HG03354 (cell line): Measurements from ENCODE around the gene MGAT5.

Experiments used
- ATAC-seq: cut with Tn5 transposase; IDR thresholded peaks from one replicate; pipeline ENCODE4 v1.9.1; 2021; ENCODE audit warnings: mild to moderate bottlenecking; ENCODE audit not compliant: unreplicated experiment, poor library complexity, severe bottlenecking

Gene MGAT5

DNA sequence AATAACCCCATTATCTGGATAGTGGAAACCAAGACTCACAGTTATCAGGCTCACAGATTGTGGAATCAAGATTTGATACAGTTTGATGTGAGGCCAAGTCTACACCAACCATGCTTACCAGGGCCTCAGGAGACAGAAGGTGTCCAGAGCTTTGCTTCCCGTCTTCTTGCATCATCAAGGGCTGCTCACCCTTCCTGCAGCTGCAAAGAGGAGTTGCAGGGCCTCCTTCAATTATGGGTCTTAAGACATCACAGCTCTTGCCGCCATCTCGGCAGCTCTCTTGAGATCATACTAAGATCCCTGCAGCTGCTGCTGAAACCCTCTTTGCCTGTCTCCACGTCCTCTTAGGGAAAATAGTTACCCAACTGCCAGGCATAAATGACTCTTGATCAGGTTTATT is 176.0 kb downstream of the MGAT5 start:
- ATAC-seq = no peak

DNA sequence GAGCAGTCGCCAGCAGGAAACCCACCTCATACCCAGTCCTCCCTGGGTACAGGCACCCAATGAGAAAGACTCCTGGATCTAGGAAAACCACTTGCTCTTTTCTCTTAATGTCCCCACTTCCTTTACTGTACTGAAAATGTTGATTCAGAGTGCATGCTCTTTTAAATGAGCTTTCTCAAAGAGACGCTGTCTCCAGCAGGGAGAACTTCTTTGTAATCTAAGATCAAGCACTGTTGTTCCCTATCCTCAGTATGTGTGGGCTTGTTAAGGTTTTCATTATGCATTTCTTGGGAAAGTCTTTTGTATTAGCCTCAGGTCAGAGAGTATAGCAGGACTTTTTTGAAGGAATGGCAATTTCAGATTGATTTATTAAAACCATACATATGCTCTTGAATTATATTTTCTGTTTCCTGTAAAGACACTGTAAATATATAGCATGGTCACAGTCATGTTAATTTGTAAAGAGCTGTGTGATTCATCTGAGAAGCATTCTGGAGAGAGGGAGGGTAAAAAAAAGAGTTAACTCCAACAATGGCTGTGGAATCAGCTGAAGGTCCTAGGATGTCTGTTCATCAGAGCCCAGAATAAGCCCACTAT is 178.1 kb downstream of the MGAT5 start:
- ATAC-seq = no peak

DNA sequence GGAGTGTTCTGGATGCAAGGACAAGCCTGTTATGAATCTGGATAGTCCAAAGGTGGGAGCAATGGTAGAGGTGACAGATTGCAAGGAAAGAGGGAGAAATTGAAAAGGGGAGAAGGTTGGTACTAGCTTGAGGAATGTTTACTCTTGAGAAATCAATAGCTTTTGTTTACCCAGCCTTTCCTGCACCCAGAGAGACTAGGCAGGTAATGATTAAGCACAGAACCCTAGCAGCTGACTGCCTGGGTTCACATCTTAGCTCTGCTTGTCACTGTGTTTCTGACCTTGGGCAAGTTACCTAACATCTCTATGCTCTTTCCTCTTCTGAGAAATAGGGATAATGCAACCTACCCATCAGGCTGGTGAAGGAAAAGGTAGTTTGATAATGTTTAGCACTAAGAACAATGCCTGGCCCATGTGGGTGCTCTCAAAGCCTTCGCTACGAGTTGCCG is 178.6 kb downstream of the MGAT5 start:
- ATAC-seq = no peak

DNA sequence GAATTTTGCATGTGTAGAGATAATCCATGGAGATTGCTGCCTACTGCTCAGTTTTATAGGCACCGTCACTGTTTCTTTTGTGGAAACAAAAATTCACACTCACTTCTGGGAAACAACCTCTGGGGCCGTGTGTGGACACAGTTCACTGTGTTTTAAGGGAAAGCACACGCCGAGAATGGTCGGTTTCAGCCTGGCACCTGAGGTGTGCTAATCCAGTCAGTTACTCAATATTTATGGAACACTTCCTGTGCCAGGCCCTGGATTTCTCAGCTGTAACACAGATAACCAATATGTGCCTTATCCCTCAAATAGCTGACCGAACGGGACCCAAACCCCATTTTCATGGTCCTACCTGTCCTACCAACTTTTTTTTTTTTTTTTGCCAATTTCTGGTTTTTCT is 179.6 kb downstream of the MGAT5 start:
- no peak for ATAC-seq

DNA sequence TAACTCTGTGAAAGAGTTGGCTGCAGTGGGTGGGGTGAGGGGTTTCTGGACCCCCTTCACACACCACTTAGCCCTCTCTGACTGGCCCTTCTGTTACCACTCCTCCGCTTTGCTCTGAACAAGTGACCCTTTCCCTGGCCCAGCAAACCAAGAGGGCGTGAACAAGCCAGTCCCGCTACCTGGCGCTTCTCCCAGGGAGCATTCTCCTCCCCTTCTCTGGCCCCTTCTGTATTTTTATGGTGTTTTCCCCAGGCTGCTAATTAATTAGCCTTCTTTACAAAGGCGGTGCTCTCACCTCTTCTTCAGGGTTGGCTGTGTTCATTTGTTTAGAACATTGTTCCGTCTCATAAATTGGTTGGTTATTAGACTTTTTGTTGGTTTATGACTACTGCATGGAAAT is 180.1 kb downstream of the MGAT5 start:
- ATAC-seq = no peak

DNA sequence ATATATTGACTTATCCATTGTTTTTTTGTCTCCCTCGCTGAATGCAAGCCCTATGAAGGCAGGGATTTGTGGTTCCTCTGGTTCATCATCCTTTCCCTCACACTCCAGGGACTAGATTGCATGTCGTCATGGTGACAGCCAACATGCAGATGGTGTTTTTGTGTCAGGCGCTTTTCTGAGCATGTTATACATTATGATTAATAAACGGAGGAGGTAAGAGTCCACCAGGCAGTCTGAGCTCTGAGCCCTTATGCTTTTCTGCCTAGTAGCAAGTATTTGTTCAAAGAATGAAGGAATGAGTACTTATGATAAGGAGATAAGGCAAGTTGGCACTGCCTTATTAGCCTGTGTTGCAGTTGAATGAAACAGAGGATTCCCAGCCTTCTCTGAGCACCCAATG is 181.6 kb downstream of the MGAT5 start:
- ATAC-seq = no peak

DNA sequence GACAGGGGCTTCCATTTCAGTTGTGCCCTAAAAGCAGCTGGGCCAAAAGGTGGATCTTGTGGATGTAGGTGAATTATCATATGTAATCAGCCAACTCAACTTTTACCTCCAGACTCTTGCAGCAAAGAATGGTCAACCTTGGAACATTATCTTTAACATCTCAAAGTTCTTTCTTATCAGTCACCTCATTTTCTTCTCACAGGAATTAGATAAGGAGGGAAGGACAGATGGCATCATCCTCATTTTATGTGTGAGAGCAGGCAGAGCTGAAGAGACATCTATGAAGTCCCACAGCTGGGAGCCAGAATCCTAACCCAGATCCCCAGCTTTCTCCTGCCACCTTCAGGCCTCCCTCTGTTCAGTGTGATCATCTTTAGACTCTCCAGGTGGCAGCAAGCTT is 182.1 kb downstream of the MGAT5 start:
- ATAC-seq = no peak

DNA sequence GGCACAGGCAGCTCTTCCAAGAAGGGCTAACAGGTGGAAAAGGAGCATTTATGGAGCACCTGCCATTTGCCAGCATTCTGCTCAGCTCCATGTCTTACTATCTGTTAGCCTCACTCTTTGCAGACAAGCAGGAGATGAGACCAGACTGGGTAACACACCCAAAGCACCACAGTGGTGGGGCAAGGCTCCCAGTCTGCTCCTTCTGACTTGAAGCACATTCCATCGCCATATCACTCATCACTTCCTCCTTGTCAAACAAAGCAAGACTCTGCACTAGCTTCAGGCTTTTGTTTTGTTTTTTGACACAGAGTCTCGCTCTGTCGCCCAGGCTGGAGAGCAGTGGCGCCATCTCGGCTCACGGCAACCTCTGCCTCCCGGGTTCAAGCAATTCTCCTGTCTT is 182.8 kb downstream of the MGAT5 start:
- ATAC-seq = no peak

DNA sequence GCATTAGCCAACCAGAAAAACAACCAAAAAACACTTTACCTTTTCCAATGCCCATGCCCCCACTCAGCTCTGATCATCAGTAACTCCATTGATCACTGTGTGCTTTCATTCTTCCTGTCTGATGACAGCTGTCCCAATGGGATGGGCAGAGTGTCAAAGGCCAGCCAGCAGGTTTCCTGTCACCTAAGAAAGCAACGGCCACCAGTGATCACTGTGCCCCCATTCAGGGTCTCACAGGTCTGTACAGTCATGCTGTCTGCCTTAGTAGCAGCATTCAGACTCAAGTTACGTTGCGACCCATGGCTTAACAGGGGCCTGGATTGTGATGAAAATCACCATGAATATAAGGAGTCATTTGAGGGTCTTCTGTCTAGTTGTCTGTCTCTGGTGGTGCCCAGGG is 184.5 kb downstream of the MGAT5 start:
- ATAC-seq = no peak

DNA sequence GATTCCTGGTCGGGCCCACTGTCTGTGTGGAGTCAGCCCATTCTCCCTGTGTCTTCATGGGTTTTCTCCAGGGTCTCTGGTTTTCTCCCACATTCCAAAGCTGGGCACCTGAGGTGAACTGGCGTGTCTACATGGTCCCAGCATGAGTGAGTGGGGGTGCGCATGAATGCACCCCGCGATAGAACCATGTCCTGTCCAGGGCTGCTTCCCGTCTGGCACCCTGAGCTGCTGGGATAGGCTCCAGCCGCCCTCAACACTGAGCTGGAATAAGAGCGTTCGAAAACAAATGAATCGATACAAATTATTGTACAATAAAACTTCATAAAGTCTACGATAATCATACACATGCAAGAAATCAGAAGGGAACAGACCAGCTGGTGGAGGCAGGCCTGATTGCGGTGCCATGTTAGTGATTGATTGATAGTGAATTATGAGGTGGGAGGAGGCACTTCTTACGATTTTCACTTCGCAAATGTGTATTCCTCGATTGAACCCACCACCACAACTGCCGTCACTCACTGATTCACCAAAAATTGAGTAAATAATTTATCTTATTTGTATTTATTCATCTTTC is 186.6 kb downstream of the MGAT5 start:
- no peak for ATAC-seq

DNA sequence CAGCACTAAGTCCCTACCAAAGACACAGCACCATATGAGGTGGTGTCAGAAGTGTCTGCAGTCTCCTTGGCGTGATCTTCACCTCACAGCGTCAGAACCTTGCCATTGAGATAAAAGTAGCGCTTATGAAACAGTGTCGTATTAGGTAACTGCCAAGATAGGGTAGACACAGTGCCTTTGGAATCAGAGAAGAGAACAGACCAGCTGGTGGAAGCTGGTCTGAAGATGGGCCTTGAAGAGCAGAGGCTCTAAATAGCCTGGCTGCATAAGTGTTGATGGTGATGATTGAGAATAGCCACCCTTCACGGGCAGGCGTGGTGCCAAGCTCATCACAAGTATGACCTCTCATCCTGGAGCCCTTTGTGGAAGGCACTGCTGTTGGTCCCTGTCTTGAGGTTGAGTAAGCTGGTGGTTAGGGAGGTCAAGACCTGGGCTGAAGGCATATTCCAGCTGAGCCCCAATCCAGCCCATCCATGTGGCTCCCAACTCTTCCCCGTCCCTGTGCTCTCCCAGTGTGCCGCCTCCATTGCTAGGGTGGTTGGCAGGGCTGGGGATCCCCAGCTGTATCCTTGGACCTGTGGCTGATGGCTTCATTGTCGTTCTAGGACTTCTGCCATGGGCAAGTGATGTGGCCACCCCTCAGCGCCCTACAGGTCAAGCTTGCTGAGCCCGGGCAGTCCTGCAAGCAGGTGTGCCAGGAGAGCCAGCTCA is 187.4 kb downstream of the MGAT5 start:
- no peak for ATAC-seq

DNA sequence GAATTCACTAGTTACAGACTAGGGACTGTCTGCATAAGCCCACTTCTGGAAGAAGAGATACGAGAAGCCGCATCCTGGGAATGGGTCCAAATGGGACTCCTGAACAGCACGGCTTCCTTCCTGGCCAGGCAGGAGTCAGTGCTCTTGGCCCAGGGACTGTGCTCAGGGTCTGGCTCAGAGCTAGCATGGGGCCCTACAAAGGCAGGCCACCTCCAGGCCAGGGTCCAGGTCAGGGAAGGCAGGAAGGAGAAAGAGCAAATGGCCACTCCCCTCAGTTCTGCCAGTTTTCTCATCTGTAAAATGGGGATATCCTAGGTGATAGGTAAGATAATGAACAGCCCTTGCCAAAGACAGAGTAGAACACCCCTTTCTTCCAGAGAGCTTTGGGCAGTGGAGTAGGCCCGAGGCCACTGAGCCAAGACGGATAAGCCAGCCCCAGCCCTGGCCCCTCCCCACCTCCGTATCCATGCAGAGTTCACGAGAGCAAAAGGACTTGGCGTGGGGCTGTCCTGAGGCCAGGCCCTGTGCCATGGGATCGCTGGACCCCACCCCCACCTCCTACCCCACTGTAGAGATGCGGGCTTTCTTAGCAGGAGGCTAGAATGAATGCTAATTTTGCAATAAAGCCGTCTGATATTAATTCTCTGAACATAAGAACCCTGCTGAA is 190.1 kb downstream of the MGAT5 start:
- ATAC-seq = no peak

DNA sequence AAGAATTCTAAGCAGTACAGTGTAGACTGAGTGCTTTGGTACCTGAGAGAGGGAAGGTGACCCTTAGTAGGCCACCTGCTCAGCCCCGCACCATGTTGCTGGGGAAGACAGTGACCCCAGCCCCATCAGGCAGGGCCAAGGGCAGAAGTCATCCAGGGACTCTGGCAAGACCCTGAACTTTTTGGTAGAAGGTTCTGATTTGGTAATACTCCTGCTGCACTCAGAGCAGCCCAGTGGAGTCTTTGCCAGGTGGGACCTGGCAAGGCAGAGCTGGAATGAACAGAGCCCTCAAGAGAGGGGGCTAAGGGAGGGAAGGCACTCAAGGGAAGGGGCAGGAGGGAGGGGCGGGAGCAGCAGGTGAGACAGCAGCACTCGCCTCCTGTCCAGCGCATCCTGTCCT is 191.2 kb downstream of the MGAT5 start:
- no peak for ATAC-seq

DNA sequence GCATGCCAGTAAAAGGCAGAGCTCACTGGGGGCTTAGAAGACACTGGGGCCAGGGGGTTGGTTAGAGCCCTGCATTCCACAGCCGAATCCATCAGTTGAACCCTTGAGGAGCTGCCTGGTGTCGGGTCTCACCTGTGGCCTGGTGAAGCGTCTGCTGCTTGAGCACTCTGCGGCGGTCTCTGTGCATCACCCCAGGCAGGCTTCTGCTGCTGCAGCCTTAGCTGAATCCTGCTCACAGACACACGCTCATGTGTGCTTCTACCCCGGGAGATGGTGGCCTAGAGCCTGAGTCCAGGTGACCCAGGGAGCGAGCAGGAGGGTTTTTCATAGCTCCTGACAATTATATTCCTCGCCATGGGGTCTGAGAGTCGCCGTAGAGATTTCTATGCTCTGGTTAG is 192.1 kb downstream of the MGAT5 start:
- ATAC-seq = no peak

DNA sequence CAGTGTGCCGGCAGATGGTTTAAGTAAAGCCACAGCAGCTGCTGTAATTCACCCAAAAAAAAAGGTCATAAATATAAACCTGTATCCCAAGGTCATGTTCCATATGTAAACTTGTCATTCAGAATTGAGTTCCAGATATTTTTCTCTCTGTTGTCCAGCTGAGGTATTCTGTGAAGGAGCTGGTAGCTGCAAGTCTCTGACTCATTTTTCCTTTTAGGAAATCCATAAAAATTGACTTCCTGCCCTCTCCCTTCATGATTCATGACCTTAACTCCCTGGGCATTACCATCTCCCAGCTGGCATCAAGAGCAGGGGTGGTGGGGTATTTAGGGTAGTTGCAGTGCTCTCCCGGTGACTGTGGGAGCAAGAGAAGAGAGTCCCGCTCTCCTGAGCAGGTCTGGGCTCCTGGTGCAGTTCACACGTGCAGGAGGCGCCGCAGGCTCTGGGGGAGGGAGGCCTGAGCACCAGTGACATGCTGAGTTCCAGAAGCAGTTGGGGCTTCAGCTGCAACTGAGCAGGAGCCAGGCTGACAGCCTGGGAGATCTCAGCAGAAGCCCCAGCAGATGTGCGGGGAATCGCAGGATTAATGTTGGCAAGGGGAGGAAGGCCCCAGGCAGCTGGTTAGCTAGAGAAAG is 192.6 kb downstream of the MGAT5 start:
- no peak for ATAC-seq

DNA sequence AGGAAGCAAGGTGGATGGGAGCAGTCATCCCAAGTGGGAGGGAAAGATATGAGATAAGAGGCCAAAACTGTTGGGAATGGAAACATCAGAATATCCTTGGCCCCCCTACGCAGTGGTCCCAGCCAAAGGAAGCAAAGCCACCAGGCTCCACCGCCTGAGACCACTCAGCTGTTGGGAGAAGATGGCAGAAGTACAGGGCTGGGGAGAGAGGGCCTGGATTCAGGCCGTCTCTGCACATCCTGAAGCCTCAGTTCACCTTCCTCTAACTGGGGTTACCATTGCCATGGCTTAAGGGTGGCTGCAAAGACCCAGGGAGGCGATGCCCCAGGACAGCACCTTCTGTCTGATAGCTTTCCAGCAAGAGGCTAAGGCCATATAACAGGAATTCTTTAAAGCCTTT is 193.8 kb downstream of the MGAT5 start:
- no peak for ATAC-seq

DNA sequence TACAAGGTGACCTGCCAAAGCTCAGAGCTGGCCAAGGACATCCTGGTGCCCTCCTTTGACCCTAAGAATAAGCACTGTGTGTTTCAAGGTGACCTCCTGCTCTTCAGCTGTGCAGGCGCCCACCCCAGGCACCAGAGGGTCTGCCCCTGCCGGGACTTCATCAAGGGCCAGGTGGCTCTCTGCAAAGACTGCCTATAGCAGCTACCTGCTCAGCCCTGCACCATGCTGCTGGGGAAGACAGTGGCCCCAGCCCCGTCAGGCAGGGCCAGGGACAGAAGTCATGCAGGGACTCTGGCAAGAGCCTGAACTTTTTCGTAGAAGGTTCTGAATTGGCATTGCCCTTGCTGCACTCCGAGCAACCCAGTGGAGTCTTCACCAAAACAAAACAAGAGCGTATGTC is 194.8 kb downstream of the MGAT5 start:
- ATAC-seq = no peak

DNA sequence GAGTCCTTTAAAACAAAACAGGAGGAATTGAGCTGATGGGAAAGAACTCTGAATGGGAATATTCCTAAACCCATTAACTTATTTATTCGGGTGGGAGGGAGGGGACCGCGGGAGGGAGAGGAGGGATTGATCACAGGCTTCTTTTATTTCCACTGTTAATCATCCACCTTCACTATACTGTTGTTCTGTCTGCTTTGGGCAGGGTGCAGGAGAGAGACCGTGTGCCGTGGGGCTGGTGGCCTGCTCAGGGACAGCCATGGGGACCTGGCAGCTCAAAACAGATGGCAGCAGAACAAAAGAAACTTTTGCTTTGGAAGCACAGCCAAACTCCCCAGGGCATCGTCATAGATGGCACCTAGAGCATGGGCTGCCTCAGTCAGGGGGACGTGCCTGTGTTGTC is 195.3 kb downstream of the MGAT5 start:
- no peak for ATAC-seq

DNA sequence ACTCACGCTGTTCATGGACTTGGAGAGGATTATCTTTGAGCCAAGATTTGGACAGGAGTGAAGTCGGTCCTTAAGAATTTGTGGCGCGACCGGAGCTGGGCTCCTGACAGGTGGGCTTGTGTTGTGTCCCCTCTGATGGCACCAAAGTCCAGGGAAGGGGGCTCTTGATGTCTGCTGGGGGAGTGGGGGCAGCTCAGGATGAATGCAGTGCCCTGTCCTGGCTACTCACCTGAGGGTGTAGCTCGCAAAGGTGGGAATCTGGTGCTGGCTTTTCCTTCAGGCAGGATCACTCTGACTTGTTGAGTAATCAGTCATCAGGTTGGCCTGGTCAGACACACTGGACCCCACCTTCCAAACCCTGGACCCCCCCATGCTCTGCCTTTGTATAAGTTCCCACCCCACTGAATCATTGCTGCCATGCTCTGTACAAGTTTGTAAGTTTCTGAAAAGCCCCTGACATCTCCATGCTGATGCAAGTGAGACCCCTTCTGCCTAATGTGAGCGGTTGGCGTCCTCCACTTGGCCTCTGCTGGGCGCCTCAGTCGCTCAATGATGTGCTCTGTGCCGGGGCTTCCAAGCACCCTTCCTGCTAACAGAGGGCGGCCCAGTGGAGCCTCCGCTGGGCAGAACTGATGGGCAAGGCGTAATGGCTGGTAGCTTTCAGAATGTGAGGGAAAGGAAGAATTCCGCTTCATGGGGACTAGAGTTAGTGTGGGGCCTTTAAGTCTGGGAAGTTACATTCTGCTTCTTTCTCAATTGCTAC is 196.1 kb downstream of the MGAT5 start:
- no peak for ATAC-seq

DNA sequence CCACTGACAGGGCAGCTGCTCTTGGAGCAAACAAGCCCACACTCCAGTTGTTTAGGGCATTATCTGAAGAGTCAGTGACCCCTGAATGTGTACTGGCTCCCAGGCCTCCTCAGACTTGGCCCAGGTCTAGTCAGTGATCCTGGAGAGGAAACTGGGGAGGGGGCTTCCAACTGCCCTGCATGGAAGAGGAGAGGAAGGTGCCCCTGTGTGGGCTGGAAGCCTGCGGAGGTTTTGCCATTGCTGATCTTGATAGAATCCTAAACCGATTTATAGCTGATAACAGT is 197.4 kb downstream of the MGAT5 start:
- ATAC-seq = no peak
